HG03159 (cell line): ENCODE data around the gene MARK3.
A peak's percentile ranks its signal among the peaks of the same experiment; 100 is the strongest.

Experiments
- ATAC-seq: cut with Tn5 transposase; IDR thresholded peaks from one replicate; pipeline ENCODE4 v1.9.1; 2021; ENCODE audit warnings: mild to moderate bottlenecking, moderate library complexity; ENCODE audit not compliant: unreplicated experiment

The MARK3 gene

DNA sequence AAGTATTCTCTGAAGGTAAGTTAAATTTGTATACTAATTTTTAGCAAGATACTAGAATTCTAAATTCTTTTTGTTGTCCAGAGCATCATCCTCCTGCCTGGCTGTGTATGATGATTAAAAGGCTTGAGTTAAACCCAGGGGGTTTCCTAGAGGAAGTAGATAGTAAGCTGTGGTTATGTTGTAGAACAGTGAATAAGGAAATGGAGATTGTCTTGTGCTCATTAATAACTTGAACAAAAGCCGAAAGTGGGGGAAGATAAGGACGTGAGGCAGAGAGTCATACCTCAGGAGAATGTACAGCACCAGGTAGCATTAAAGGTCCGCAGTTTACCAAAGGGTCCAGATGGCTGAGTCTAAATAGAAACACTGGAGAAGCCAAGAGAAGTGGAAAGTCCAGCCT is 95.4 kb downstream of the MARK3 start:
- peak; percentile 84 for ATAC-seq

GRCh38 chr14:103483600-103483999 is 98.4 kb downstream of the MARK3 start:
- no peak for ATAC-seq

GRCh38 chr14:103485504-103485903 is 100.3 kb downstream of the MARK3 start:
- ATAC-seq, result no peak

DNA sequence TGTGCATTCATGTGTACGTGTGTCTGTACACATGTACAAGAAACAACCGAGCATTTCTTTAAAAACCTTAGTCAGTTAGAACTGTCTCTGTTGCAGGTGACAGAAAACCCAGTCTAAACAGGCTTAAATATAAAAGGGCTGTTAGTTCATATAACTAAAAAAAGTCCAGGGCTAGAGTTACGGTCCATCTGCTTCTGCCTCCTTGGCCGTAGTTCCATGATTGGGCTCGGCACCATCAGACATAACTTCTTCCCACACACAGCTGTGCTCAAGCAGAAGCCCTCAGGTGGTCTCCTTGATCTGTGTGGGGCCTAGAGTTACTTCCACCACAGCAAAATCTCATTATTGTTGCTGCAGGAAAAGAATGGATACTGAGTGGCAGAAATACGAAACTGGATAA is 102.9 kb downstream of the MARK3 start:
- ATAC-seq, result no peak

DNA sequence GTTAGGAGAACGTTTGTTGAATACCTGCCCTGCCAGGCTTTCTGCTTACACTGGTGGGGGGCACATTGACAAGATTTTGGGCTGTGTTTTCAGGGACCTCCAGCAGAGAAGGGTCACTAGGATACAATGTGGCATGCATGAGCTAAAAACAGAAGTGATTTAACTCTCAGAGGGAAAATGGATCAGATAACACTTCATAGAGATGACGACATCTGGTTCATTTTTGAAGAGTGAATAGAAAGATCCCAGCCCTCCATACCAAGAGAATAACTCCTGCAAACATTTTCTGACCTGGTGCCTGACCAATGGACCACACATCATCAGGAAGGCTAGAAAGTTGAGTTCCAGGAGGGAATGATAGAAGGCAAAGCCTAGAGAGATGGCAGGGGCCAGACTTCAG is 103.7 kb downstream of the MARK3 start:
- no peak for ATAC-seq

- no peak for ATAC-seq
These were observed 104.4 kb downstream of the MARK3 start for GRCh38 chr14:103489621-103490020.

DNA sequence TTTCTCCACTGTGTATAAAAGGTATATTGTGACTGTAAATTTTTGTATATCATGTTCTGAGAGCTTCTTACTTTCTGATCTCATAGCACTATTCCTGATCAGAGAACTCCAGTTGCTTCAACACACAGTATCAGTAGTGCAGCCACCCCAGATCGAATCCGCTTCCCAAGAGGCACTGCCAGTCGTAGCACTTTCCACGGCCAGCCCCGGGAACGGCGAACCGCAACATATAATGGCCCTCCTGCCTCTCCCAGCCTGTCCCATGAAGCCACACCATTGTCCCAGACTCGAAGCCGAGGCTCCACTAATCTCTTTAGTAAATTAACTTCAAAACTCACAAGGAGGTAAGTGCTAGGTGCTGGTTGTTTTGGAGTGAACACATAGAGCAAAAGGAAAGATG is 106.5 kb downstream of the MARK3 start:
- no peak for ATAC-seq

DNA sequence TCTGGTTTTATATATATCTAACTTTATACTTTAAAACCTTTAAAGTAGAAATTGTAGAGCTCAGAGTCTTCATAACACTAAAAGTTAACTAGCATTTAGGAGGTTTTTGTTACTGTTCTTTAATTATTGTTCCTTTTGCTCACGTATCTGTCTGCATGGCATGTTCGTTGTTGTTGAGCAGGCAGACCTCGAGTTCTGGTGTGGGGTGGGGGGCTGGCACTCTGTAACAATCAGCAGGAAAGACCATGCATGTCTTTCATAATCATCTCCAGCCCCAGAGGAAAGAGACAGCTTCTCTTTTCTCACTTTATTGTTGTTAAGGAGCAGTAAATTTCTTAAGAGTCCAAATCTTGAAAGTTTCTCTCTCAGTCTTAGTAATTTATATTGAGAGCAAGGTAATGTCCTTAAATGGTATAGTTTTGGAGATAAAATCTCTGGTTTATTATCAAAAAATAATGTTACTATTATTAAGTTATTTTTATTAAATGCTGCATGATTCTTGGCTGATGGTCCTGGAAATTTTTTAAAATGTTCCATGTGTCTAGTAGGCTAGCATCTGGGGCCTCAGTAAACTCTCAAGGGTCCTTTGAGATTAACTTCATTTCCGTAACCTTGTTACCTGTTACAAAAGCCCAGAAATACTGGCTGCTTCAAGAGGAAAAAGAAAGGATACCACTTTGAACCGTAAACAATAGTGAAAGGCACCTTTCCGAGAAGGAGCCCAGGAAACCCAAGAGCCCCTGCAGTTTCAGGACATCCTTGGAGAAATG is 107.1 kb downstream of the MARK3 start:
- no peak for ATAC-seq

DNA sequence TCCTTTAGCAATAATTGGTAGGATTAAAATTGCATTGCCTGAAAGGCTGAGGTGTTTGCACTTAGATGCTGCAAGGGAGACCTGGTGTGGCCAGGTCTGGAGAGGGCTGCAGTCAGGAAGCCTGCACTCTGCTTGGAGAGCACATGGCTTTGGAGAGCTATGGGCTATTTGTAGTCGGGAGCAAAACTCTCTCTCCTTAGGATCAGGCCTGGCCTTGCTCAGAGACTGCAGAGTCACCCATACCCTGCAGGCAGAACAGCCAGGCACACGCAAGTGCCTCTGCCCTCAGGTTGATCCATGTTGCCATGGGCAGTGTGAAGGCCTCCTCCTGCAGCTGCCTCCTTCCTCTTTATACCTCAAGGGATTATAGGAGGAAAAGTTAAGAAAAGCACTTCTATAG is 110.6 kb downstream of the MARK3 start:
- ATAC-seq, result no peak

GRCh38 chr14:103496776-103497175 is 111.6 kb downstream of the MARK3 start:
- no peak for ATAC-seq

GRCh38 chr14:103499709-103500108 is 114.5 kb downstream of the MARK3 start:
- ATAC-seq, result no peak

GRCh38 chr14:103500148-103500990 is 115.2 kb downstream of the MARK3 start:
- ATAC-seq, result no peak

DNA sequence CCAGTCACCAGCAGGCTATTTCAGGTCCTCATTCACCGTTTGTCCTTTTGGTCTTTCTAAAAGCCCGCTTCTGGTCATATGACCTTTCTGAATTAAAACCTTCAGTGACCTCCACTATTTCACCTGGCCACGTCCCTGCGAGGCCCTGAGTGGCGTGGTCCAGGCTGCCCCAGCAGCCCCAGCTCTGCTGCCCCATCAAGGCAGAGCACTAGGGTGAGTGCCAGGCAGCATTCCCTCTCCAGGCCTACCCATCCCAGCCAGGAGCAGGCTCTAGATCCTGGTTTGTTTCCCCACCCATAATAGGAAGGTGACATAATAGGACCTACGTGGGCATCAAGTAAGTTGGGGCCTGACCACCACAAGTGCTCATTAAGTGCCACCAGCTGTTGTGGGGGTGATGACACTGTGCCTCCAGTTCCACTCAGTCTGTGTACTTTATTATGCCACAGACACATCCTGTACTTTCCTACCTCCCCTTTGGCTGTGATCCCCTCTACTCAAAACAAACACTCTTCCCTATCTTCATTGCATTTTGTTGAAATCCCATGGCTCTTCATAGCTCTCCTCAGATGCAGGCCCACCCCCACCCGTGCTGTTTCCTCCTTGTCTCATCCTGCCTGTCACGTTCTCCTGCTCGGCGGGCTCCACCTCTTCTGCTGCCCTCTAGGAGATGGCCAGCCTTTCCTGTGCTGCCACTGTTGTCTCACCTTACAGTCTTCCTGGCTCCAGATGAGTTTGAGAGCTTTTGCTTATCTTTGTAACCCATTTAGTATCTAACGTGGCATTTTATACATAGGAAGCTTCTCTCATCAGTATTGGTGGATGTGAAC is 116.0 kb downstream of the MARK3 start:
- no peak for ATAC-seq

DNA sequence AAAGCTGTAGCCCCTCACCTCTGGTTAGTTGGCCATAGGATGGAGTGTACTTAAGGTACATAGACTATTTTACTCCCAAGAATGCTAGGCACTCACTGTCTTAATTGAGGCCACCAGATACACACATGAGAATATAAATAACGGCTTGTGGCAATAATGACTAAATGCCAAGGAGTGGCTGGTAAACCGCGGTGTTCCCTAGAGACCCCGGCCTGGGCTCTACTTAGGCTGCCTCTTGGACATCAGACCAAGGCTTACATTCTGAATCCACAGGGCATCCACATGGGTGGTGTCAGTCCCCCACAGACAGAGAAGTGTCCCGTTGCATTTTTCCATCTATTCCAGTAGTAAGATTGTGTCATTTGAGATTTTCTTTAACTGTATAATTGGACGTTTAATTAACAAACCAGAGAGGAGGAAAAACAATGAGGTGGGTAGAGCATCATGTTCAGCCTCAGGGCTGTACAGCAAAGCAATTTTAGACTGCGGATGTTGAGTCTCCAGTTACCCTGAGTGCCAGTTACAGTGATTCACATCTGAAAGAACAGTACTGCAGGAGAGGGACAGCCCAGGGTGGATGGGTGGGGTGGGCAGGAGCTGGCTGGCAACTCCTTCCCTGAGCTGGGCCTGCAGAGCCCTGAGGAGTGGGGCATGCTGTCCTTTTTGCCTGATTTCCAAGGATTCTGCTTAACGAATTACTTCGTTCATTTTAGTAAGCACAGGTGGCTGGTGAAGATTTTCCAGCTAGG is 116.9 kb downstream of the MARK3 start:
- ATAC-seq, result no peak

GRCh38 chr14:103502877-103503276 is 117.7 kb downstream of the MARK3 start:
- ATAC-seq, result no peak

DNA sequence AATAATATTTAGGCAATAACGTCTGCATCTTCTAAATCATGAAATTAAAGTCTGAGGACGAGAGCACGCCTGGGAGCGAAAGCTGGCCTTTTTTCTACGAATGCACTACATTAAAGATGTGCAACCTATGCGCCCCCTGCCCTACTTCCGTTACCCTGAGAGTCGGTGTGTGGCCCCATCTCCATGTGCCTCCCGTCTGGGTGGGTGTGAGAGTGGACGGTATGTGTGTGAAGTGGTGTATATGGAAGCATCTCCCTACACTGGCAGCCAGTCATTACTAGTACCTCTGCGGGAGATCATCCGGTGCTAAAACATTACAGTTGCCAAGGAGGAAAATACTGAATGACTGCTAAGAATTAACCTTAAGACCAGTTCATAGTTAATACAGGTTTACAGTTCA is 118.1 kb downstream of the MARK3 start:
- no peak for ATAC-seq

DNA sequence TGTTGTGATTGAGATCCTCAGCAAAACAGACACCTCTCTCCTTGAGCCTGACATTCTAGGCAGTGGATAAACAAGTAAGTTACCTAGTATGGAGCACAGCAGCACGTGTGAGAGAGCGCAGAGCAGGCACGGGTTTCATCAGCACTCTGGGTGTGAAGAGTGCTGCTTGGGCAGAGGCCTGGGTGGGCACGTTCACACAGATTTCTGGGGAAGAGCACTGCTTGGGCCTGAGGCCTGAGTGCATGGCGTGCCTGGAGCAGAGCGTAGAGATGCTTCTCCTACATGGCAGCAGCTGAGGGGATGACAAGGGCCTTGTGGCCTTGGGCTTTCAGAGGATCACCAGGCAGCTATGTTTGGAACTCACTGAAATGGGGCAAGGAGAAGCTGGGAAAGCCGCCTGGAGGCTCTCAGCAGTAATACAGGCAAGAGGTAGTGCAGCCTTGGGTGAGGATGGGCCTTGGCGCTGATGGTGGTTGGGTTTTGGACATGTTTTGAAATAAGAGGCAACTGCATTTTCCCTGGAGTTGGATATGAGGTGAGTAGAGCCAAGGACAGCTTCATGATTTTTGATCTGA is 119.9 kb downstream of the MARK3 start:
- ATAC-seq, result no peak

DNA sequence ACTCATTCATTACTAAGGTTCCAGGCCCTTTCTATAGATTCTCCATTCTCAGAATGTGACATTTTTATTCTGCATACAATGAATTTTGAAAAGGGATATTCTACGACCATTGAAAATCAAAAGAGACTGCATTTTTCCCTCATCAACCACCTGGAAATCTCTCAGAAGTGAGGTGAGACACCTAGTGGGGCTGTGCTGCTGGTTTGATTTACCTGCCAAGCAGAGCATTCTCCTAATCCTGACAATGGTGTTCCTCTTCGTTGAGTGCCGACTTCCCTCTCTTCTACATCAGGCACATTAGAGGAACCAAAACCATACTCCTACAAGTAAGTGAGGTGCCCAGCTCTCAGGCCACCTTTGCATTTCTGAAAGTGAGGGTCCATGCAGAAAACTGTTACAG is 122.5 kb downstream of the MARK3 start:
- no peak for ATAC-seq

- ATAC-seq, result no peak
These were observed 123.5 kb downstream of the MARK3 start for GRCh38 chr14:103508521-103509329.
